Retinal pigment epithelial cell (primary cell): Measurements from ENCODE around the gene RABL3.
"Not testable (repeated sequence)": the region's sequence is repeated elsewhere in the genome, so short reads cannot be mapped to it uniquely, and the experiment has no call there.

ENCODE experiments used
- DNase-seq: peaks from one replicate; pipeline ENCODE4 v3.0.0-alpha.2; 2010; ENCODE audit warnings: low read depth
- H3K4me3 ChIP-seq: 2 replicates; pipeline ENCODE4 v1.5.1; 2011; ENCODE audit warnings: mild to moderate bottlenecking, low read length, control low read depth, moderate library complexity
- TF ChIP-seq, protein P1 (sequence below): conservative IDR thresholded peaks from 2 replicates; pipeline ENCODE4 v1.5.1; 2011; ENCODE audit warnings: low read depth, low read length, control low read depth, inconsistent platforms

The RABL3 gene

DNA sequence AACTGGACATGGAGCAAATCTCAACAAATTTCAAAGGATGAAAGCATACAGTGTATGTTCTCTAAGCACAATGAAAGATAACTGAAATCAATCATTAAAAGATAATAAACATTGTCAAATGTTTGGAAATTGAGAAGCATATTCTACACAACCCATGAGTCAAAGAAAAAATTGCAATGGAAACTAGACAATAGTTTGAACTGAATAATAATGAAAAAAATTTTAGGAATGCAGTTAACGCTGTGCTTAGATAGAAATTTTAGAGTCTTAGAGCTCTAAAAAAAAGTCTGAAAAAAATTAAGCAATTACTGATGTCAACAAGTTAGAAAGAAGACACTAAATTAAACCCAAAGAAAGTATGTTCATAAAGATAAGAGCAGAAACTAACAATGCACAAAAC is 15.5 kb downstream of the RABL3 start:
- no peak for DNase-seq
- H3K4me3 ChIP-seq, result no peak overlapping the region
- TF ChIP-seq, protein P1, sequence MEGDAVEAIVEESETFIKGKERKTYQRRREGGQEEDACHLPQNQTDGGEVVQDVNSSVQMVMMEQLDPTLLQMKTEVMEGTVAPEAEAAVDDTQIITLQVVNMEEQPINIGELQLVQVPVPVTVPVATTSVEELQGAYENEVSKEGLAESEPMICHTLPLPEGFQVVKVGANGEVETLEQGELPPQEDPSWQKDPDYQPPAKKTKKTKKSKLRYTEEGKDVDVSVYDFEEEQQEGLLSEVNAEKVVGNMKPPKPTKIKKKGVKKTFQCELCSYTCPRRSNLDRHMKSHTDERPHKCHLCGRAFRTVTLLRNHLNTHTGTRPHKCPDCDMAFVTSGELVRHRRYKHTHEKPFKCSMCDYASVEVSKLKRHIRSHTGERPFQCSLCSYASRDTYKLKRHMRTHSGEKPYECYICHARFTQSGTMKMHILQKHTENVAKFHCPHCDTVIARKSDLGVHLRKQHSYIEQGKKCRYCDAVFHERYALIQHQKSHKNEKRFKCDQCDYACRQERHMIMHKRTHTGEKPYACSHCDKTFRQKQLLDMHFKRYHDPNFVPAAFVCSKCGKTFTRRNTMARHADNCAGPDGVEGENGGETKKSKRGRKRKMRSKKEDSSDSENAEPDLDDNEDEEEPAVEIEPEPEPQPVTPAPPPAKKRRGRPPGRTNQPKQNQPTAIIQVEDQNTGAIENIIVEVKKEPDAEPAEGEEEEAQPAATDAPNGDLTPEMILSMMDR, result no peak

DNA sequence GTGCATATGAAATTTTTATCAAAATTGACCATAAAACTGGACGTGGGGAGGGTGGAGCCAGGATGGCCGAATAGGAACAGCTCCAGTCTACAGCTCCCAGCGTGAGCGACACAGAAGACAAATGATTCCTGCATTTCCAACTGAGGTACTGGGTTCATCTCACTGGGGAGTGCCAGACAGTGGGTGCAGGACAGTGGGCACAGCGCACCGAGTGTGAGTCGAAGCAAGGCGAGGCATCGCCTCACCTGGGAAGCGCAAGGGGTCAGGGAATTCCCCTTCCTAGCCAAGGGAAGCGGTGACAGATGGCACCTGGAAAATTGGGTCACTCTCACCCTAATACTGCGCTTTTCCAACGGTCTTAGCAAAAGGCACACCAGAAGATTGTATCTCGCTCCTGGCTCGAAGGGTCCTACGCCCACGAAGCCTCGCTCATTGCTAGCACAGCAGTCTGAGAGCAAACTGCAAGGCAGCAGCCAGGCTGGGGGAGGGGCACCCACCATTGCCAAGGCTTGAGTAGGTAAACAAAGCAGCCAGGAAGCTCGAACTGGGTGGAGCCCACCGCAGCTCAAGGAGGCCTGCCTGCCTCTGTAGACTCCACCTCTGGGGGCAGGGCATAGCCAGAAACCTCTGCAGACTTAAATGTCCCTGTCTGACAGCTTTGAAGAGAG is 23.0 kb downstream of the RABL3 start:
- DNase-seq, result not testable (repeated sequence)
- peak overlapping the region; percentile 20 for H3K4me3 ChIP-seq

DNA sequence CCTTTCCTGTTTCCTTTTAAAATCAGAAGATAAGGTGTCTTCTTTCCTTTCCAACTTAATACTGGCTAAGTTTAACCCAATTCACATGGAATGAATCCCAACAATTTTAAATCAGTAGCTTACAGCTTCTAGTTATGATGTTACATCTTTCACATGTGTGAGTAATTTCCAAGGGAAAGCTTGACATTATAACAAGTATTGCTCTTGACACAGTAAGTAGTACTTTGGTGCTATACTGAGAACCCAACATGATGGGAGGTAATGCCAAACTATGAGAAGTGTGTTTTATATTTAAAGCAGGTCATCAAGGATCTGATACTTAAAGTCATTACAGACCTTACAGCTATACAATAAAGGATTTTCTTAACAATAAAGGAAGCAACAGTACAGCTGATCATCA is 29.1 kb downstream of the RABL3 start:
- DNase-seq, result no peak
- TF ChIP-seq, protein P1, result no peak
- no peak overlapping the region for H3K4me3 ChIP-seq

DNA sequence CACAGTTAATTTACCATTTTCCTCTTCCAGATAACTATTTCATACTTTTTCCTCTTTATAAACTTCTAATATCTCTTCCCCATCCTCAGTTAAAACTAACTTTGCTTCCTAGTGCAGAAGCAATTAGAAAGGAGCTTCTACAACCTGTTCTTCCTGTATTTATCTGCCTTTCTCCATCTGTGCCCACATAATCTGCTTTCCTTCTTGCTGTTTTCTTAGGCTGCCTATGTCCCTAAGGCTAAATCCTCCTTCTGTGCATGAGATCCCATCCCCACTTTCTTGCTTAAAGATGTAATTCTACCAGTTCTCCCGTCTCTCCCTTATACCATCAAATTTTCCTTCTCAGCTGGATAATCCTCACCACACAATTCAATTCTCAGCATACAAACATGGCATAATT is 31.9 kb downstream of the RABL3 start:
- TF ChIP-seq, protein P1, result no peak
- no peak overlapping the region for H3K4me3 ChIP-seq
- no peak for DNase-seq

DNA sequence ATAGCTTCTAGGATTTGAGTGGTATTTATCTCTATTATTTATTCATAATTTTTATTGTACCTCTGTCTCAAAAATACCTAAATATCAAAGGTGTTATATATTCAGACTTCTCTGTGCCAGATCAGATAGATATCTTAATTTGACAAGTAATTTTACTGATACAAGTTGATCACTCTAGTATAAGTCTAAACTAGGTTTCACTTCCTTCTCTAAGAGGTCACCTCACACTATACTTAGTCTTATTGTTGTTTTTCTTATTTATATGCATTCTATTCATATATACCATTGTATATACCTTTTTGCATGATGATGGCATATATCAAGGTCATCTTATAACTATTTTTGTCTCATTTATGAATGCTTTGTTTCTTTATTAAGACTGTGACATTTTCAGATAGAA is 33.9 kb downstream of the RABL3 start:
- TF ChIP-seq, protein P1, result no peak
- DNase-seq, result no peak
- no peak overlapping the region for H3K4me3 ChIP-seq

DNA sequence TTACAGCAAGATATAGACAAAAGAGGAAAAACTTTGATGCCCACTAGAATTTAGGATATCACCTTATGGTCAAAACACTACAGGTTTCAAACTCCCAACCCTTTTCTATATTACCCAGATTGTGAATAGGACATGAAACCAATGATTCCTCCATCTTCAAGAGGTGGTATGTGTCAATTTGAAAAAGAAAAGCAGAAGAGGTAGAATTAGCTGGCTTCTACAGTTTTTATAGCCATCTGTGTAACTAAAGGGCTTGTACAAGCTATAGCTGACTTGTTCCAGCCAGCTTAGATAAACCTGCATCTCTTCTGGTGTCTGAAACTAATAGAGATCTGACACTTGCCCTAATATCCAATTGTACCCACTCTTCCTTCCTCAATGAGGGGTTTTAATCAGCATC is 35.4 kb downstream of the RABL3 start:
- no peak overlapping the region for H3K4me3 ChIP-seq
- no peak for DNase-seq
- TF ChIP-seq, protein P1, result no peak

DNA sequence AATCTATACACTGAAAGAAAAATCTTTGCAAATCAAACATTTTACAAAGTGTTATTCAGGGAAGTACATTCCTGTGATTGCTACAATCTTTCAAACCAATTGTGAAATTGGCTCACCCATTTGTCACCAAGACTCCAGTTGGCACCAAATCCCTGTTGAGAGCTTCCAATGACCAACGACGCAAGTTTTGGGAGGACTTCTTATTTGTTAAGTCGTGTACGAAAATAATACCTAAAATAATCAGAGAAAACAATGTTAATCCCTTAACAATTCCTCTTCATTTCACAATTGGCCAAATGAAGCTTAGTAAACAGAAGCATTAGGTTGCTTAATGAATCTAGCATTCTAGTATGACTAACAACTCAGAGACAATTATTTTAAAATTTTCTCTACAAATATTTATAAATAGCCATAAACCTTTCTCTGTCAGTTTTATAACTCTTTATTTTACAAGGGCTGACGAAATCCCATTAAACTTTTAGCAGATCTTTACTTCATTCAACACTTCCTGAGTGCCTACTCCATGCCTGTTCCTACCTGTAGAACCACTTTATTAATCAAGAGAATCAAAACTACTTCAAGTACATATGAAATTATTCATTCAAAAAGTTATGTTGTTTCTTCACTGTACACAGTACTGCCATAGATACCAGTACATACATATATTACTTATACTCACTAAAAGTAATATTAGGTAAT is 36.3 kb downstream of the RABL3 start:
- no peak for DNase-seq
- no peak overlapping the region for H3K4me3 ChIP-seq
- TF ChIP-seq, protein P1, result no peak
